SK-N-SH treated with all-trans-retinoic acid at 6 μM for 48 hours (cell line): ENCODE data around the gene MRPL2.

Experiments used
- ATAC-seq: fragments of 200-7000 bp; cut with Tn5 transposase; 3 replicates; pipeline ENCODE4 v1.9.1; 2020; ENCODE audit warnings: mild to moderate bottlenecking, moderate library complexity
- ARNTL ChIP-seq: fragments of 450-650 bp; formaldehyde crosslinking; IDR thresholded peaks from 2 replicates; pipeline ENCODE4 v1.5.0; 2020; ENCODE audit warnings: low read depth, mild to moderate bottlenecking, moderate library complexity, borderline replicate concordance
- BACH2 ChIP-seq: fragments of 250-450 bp; sonication (Bioruptor Pico); IDR thresholded peaks from 2 replicates; pipeline ENCODE4 v1.9.0; 2021; ENCODE audit warnings: mild to moderate bottlenecking, borderline replicate concordance
- CREB5 ChIP-seq: fragments of 250-450 bp; sonication (Bioruptor Pico); IDR thresholded peaks from 2 replicates; pipeline ENCODE4 v1.5.1; 2020; ENCODE audit warnings: low read depth, mild to moderate bottlenecking, moderate library complexity
- CSDC2 ChIP-seq: fragments of 250-450 bp; sonication (Bioruptor Pico); IDR thresholded peaks from 2 replicates; pipeline ENCODE4 v1.5.0; 2020; ENCODE audit warnings: mild to moderate bottlenecking, moderate library complexity
- ESRRG ChIP-seq: fragments of 250-450 bp; sonication (Bioruptor Pico); IDR thresholded peaks from 2 replicates; pipeline ENCODE4 v1.6.1; 2021; ENCODE audit warnings: mild to moderate bottlenecking
- GLIS3 ChIP-seq: fragments of 250-450 bp; sonication (Bioruptor Pico); IDR thresholded peaks from 2 replicates; pipeline ENCODE4 v1.5.0; 2020; ENCODE audit warnings: mild to moderate bottlenecking, moderate library complexity
- ISL1 ChIP-seq: fragments of 250-450 bp; sonication (Bioruptor Pico); IDR thresholded peaks from 2 replicates; pipeline ENCODE4 v2.1.2; 2022; ENCODE audit warnings: mild to moderate bottlenecking, moderate library complexity
- OSR1 ChIP-seq: fragments of 250-450 bp; sonication (Bioruptor Pico); IDR thresholded peaks from 2 replicates; pipeline ENCODE4 v1.8.0; 2022; ENCODE audit warnings: moderate library complexity, mild to moderate bottlenecking, inconsistent platforms
- PATZ1 ChIP-seq: fragments of 250-450 bp; sonication (Bioruptor Pico); IDR thresholded peaks from 2 replicates; pipeline ENCODE4 v1.8.0; 2020; ENCODE audit warnings: mild to moderate bottlenecking, moderate library complexity, borderline replicate concordance
- POU6F1 ChIP-seq: fragments of 250-450 bp; sonication (Bioruptor Pico); IDR thresholded peaks from 2 replicates; pipeline ENCODE4 v1.8.0; 2021; ENCODE audit warnings: low read depth, mild to moderate bottlenecking, moderate library complexity, borderline replicate concordance
- PPARA ChIP-seq: fragments of 250-450 bp; sonication (Bioruptor Pico); IDR thresholded peaks from 2 replicates; pipeline ENCODE4 v1.5.0; 2020; ENCODE audit warnings: mild to moderate bottlenecking, borderline replicate concordance
- RARB ChIP-seq: fragments of 250-450 bp; sonication (Bioruptor Pico); IDR thresholded peaks from 2 replicates; pipeline ENCODE4 v1.8.0; 2021; ENCODE audit warnings: mild to moderate bottlenecking, moderate library complexity
- SNAI2 ChIP-seq: fragments of 250-450 bp; sonication (Bioruptor Pico); IDR thresholded peaks from 2 replicates; pipeline ENCODE4 v1.5.0; 2020; ENCODE audit warnings: mild to moderate bottlenecking, moderate library complexity
- TOX ChIP-seq: fragments of 250-450 bp; sonication (Bioruptor Pico); IDR thresholded peaks from 2 replicates; pipeline ENCODE4 v1.8.0; 2021; ENCODE audit warnings: mild to moderate bottlenecking, moderate library complexity, borderline replicate concordance
- ZC3H10 ChIP-seq: fragments of 250-450 bp; sonication (Bioruptor Pico); IDR thresholded peaks from 2 replicates; pipeline ENCODE4 v1.5.1; 2021; ENCODE audit warnings: mild to moderate bottlenecking, moderate library complexity
- ZFP30 ChIP-seq: fragments of 450-650 bp; formaldehyde crosslinking; IDR thresholded peaks from 2 replicates; pipeline ENCODE4 v1.5.0; 2022; ENCODE audit warnings: mild to moderate bottlenecking, moderate library complexity
- ZNF565 ChIP-seq: fragments of 450-650 bp; formaldehyde crosslinking; conservative IDR thresholded peaks from 2 replicates; pipeline ENCODE4 v1.5.0; 2020; ENCODE audit warnings: low read depth, mild to moderate bottlenecking, moderate library complexity
- ZNF70 ChIP-seq: fragments of 450-650 bp; formaldehyde crosslinking; IDR thresholded peaks from 2 replicates; pipeline ENCODE4 v1.5.0; 2020; ENCODE audit warnings: mild to moderate bottlenecking, moderate library complexity
- ZNF8 ChIP-seq: fragments of 450-650 bp; formaldehyde crosslinking; IDR thresholded peaks from 2 replicates; pipeline ENCODE4 v1.5.0; 2020; ENCODE audit warnings: mild to moderate bottlenecking, moderate library complexity
- TF ChIP-seq, protein P1 (sequence below): fragments of 250-450 bp; sonication (Bioruptor Pico); IDR thresholded peaks from 2 replicates; pipeline ENCODE4 v1.5.1; 2021; ENCODE audit warnings: mild to moderate bottlenecking, moderate library complexity
- TF ChIP-seq, protein P2 (sequence below): fragments of 250-450 bp; sonication (Bioruptor Pico); IDR thresholded peaks from 2 replicates; pipeline ENCODE4 v1.5.0; 2020; ENCODE audit warnings: mild to moderate bottlenecking, moderate library complexity

MRPL2 gene

GRCh38 chr6:43077981-43078511, 18.8 kb upstream of the MRPL2 start:
- TF ChIP-seq ARNTL (CRISPR knock-in tag), result no peak
- TF ChIP-seq, protein P1, sequence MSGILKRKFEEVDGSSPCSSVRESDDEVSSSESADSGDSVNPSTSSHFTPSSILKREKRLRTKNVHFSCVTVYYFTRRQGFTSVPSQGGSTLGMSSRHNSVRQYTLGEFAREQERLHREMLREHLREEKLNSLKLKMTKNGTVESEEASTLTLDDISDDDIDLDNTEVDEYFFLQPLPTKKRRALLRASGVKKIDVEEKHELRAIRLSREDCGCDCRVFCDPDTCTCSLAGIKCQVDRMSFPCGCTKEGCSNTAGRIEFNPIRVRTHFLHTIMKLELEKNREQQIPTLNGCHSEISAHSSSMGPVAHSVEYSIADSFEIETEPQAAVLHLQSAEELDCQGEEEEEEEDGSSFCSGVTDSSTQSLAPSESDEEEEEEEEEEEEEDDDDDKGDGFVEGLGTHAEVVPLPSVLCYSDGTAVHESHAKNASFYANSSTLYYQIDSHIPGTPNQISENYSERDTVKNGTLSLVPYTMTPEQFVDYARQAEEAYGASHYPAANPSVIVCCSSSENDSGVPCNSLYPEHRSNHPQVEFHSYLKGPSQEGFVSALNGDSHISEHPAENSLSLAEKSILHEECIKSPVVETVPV (CRISPR knock-in tag), result no peak
- TF ChIP-seq OSR1 (CRISPR knock-in tag), result no peak
- no peak for TF ChIP-seq GLIS3 (CRISPR knock-in tag)
- TF ChIP-seq PATZ1 (CRISPR knock-in tag), result no peak
- TF ChIP-seq RARB (CRISPR knock-in tag), result no peak
- TF ChIP-seq ESRRG (CRISPR knock-in tag), result no peak
- no peak for TF ChIP-seq PPARA (CRISPR knock-in tag)
- no peak for TF ChIP-seq ZFP30
- no peak for TF ChIP-seq BACH2
- TF ChIP-seq TOX (CRISPR knock-in tag), result no peak
- no peak for TF ChIP-seq CREB5 (CRISPR knock-in tag)
- TF ChIP-seq, protein P2, sequence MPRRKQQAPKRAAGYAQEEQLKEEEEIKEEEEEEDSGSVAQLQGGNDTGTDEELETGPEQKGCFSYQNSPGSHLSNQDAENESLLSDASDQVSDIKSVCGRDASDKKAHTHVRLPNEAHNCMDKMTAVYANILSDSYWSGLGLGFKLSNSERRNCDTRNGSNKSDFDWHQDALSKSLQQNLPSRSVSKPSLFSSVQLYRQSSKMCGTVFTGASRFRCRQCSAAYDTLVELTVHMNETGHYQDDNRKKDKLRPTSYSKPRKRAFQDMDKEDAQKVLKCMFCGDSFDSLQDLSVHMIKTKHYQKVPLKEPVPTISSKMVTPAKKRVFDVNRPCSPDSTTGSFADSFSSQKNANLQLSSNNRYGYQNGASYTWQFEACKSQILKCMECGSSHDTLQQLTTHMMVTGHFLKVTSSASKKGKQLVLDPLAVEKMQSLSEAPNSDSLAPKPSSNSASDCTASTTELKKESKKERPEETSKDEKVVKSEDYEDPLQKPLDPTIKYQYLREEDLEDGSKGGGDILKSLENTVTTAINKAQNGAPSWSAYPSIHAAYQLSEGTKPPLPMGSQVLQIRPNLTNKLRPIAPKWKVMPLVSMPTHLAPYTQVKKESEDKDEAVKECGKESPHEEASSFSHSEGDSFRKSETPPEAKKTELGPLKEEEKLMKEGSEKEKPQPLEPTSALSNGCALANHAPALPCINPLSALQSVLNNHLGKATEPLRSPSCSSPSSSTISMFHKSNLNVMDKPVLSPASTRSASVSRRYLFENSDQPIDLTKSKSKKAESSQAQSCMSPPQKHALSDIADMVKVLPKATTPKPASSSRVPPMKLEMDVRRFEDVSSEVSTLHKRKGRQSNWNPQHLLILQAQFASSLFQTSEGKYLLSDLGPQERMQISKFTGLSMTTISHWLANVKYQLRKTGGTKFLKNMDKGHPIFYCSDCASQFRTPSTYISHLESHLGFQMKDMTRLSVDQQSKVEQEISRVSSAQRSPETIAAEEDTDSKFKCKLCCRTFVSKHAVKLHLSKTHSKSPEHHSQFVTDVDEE (CRISPR knock-in tag), result no peak
- no peak for TF ChIP-seq ZNF8 (CRISPR knock-in tag)
- TF ChIP-seq ZNF565, result no peak
- TF ChIP-seq, all 23 proteins: peak for 0

GRCh38 chr6:43077333-43077809, 18.1 kb upstream of the MRPL2 start:
- ATAC-seq, result no peak; the same call in 2 of the 3 replicates

More at GRCh38 chr6:43077981-43078511, 18.8 kb upstream of the MRPL2 start:
- no peak; the same call in 2 of the 3 replicates for ATAC-seq

More at GRCh38 chr6:43077333-43077809, 18.1 kb upstream of the MRPL2 start:
- TF ChIP-seq ZC3H10 (CRISPR knock-in tag) (no peak), RARB (CRISPR knock-in tag) (no peak), TOX (CRISPR knock-in tag) (no peak), ZNF565 (no peak), ZNF8 (CRISPR knock-in tag) (no peak), POU6F1 (CRISPR knock-in tag) (no peak), PPARA (CRISPR knock-in tag) (no peak), ZFP30 (no peak), SNAI2 (CRISPR knock-in tag) (no peak), ISL1 (CRISPR knock-in tag) (no peak), ARNTL (CRISPR knock-in tag) (no peak), CSDC2 (CRISPR knock-in tag) (no peak), ZNF70 (CRISPR knock-in tag) (no peak), OSR1 (CRISPR knock-in tag) (no peak)
- TF ChIP-seq, protein P2 (CRISPR knock-in tag), result no peak
- TF ChIP-seq, protein P1 (CRISPR knock-in tag), result no peak
- TF ChIP-seq, all 23 proteins: peak for 0
